K562 (cell line): ENCODE data around the gene CEP43. TPM values are rescaled to one million over a fixed set of nuclear protein-coding genes. Genes with fewer than 3 reads are reported as not detected.
A peak's percentile ranks its signal among the peaks of the same experiment; 100 is the strongest.

ENCODE experiments used
- CBFB ChIP-seq: sonication (generic); formaldehyde crosslinking; IDR thresholded peaks from 2 replicates; pipeline ENCODE4 v1.4.0; 2020; ENCODE audit warnings: mild to moderate bottlenecking, missing genetic modification reagents
- FOXP1 ChIP-seq: sonication (generic); formaldehyde crosslinking; IDR thresholded peaks from 2 replicates; pipeline ENCODE4 v1.8.0; 2022; ENCODE audit warnings: mild to moderate bottlenecking, missing genetic modification reagents
- GABPA ChIP-seq: fragments of 200-800 bp; sonication (Bioruptor generic); conservative IDR thresholded peaks from 2 replicates; pipeline ENCODE4 v1.6.1; 2016; ENCODE audit warnings: low read depth, missing genetic modification characterization, missing compliant biosample characterization
- GATA2 ChIP-seq: sonication (generic); formaldehyde crosslinking; IDR thresholded peaks from 2 replicates; pipeline ENCODE4 v1.4.0; 2020; ENCODE audit warnings: mild to moderate bottlenecking, missing genetic modification reagents
- GTF2F1 ChIP-seq: IDR thresholded peaks from 2 replicates; pipeline ENCODE4 v1.6.1; 2011; ENCODE audit warnings: low read depth, low read length, improper control_type of control experiment
- KAT2B ChIP-seq: IDR thresholded peaks from one replicate; pipeline ENCODE4 v1.6.1; 2012; ENCODE audit warnings: low read depth, mild to moderate bottlenecking, control low read depth, inconsistent platforms, low read length, moderate library complexity
- MIER1 ChIP-seq: fragments of 450-650 bp; IDR thresholded peaks from 2 replicates; pipeline ENCODE4 v1.6.1; 2016; ENCODE audit warnings: antibody characterized with exemption, mild to moderate bottlenecking, low read depth
- NCOA2 ChIP-seq, 2 experiments: fragments of 450-650 bp; IDR thresholded peaks; 2 replicates each; pipeline ENCODE4 v1.6.1; 2018; ENCODE audit warnings: mild to moderate bottlenecking in 2 of 2, moderate library complexity in 1 of 2; ENCODE audit not compliant: partially characterized antibody in 2 of 2
- NFXL1 ChIP-seq: fragments of 450-650 bp; formaldehyde crosslinking; IDR thresholded peaks from 2 replicates; pipeline ENCODE4 v1.4.0; 2021; ENCODE audit warnings: mild to moderate bottlenecking
- SMARCE1 ChIP-seq: fragments of 450-650 bp; IDR thresholded peaks from 2 replicates; pipeline ENCODE4 v1.7.1; 2016; ENCODE audit warnings: mild to moderate bottlenecking
- TGIF2 ChIP-seq: sonication (generic); formaldehyde crosslinking; IDR thresholded peaks from 2 replicates; pipeline ENCODE4 v1.8.1; 2022; ENCODE audit warnings: mild to moderate bottlenecking, missing genetic modification reagents, moderate library complexity
- ZBTB1 ChIP-seq: sonication (generic); formaldehyde crosslinking; IDR thresholded peaks from 2 replicates; pipeline ENCODE4 v1.8.1; 2023; ENCODE audit warnings: missing genetic modification reagents, low read depth, mild to moderate bottlenecking, borderline replicate concordance
- ZNF408 ChIP-seq: fragments of 250-450 bp; sonication (Bioruptor Pico); IDR thresholded peaks from 2 replicates; pipeline ENCODE4 v1.4.0; 2020; ENCODE audit warnings: low read depth, mild to moderate bottlenecking, moderate library complexity
- ZSCAN29 ChIP-seq: fragments of 450-650 bp; IDR thresholded peaks from 2 replicates; pipeline ENCODE4 v1.6.1; 2017
- polyA plus RNA-seq, 8 experiments: library from polyadenylated mRNA; depleted of rRNA in 4 of 8; stranded (reverse) in 5 of 8; unstranded in 3 of 8; fragments of >200 nt; fragmentation: Nextera tagmentation in 2 of 8; fragmentation: Illumina TruSeq in 1 of 8; extraction: Ambion mirVana in 2 of 8; extraction: Trizol in 1 of 8; gene quantifications; 2 replicates each; pipeline versions ENCODE4 v1.2.1 to v1.2.3, GENCODE V29; 2011 to 2014; ENCODE audit warnings: inconsistent platforms in 1 of 8, missing spikeins in 1 of 8
- total RNA-seq, 7 experiments: library from RNA; depleted of rRNA in 6 of 7; stranded (reverse); fragments of >200 nt in 6 of 7; fragmentation: Illumina TruSeq in 2 of 7; extraction: Trizol in 2 of 7; gene quantifications; 2 replicates each; pipeline versions ENCODE4 v1.2.1 to v1.2.3, GENCODE V29; 2011 to 2021; ENCODE audit warnings: low replicate concordance in 1 of 7
- TF ChIP-seq, protein P1 (sequence below): sonication (generic); formaldehyde crosslinking; IDR thresholded peaks from 2 replicates; pipeline ENCODE4 v1.8.1; 2023; ENCODE audit warnings: missing genetic modification reagents, mild to moderate bottlenecking, borderline replicate concordance
- TF ChIP-seq, protein P2 (sequence below), 3 experiments: fragments of 200-800 bp in 1 of 3; fragments of 250-450 bp in 1 of 3; fragments of 450-650 bp in 1 of 3; sonication (Bioruptor Pico) in 1 of 3; sonication (Bioruptor generic) in 1 of 3; formaldehyde crosslinking in 1 of 3; IDR thresholded peaks; 2 replicates each; pipeline versions ENCODE4 v1.6.1 to v1.8.0; 2016 to 2022; ENCODE audit warnings: mild to moderate bottlenecking in 2 of 3, missing genetic modification characterization in 2 of 3, missing compliant biosample characterization in 1 of 3, moderate library complexity in 1 of 3
- TF ChIP-seq, protein P3 (sequence below): fragments of 250-450 bp; sonication (Bioruptor Pico); IDR thresholded peaks from 2 replicates; pipeline ENCODE4 v1.8.0; 2022; ENCODE audit warnings: inconsistent platforms

CEP43 gene
- total and polyA plus RNA-seq, 9 of the 15 experiments (the other 6 are each of a cell fraction or from before 2014, with no cell fraction given), result 15.2 to 55.7 (median 47.4) TPM

DNA sequence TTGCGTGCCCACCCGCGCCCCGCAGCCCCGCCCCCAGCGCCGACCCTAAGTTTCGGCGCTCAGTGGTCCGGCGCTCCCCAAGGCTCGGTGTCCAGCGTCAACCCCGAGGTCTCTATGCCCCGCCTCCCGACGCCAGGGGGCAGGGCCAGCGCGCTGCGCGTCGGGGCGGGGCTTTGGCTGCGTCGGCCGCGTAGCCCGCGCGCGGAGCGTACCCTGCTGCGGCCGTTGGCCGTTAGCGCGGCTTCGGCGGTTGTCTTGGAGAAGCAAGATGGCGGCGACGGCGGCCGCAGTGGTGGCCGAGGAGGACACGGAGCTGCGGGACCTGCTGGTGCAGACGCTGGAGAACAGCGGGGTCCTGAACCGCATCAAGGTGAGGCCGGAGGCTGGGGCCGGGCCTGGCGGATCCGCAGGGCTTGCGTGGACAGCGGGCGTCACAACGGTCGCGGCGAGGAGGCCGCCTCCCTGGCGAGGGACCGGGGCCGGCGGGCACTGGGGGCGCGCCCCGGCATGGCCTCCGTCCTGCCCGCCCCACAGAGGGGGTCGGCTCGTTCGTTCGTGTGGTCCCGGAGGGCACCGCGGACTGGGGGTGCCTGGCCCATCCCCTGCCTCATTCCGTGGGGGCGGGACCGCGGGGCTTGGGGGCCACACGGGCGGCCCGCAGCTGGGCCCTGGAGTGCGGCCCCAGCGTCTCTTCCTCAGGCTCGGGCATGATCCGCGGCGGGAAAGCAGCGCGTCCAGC lies at the start of gene CEP43 (continued):
- TF ChIP-seq, protein P1, sequence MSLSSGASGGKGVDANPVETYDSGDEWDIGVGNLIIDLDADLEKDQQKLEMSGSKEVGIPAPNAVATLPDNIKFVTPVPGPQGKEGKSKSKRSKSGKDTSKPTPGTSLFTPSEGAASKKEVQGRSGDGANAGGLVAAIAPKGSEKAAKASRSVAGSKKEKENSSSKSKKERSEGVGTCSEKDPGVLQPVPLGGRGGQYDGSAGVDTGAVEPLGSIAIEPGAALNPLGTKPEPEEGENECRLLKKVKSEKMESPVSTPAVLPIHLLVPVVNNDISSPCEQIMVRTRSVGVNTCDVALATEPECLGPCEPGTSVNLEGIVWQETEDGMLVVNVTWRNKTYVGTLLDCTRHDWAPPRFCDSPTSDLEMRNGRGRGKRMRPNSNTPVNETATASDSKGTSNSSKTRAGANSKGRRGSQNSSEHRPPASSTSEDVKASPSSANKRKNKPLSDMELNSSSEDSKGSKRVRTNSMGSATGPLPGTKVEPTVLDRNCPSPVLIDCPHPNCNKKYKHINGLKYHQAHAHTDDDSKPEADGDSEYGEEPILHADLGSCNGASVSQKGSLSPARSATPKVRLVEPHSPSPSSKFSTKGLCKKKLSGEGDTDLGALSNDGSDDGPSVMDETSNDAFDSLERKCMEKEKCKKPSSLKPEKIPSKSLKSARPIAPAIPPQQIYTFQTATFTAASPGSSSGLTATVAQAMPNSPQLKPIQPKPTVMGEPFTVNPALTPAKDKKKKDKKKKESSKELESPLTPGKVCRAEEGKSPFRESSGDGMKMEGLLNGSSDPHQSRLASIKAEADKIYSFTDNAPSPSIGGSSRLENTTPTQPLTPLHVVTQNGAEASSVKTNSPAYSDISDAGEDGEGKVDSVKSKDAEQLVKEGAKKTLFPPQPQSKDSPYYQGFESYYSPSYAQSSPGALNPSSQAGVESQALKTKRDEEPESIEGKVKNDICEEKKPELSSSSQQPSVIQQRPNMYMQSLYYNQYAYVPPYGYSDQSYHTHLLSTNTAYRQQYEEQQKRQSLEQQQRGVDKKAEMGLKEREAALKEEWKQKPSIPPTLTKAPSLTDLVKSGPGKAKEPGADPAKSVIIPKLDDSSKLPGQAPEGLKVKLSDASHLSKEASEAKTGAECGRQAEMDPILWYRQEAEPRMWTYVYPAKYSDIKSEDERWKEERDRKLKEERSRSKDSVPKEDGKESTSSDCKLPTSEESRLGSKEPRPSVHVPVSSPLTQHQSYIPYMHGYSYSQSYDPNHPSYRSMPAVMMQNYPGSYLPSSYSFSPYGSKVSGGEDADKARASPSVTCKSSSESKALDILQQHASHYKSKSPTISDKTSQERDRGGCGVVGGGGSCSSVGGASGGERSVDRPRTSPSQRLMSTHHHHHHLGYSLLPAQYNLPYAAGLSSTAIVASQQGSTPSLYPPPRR (CRISPR knock-in tag), result no peak
- TF ChIP-seq FOXP1, result peak; percentile 83
- no peak for TF ChIP-seq CBFB (CRISPR knock-in tag)
- peak; percentile 87 for TF ChIP-seq ZBTB1
- TF ChIP-seq, protein P2, sequence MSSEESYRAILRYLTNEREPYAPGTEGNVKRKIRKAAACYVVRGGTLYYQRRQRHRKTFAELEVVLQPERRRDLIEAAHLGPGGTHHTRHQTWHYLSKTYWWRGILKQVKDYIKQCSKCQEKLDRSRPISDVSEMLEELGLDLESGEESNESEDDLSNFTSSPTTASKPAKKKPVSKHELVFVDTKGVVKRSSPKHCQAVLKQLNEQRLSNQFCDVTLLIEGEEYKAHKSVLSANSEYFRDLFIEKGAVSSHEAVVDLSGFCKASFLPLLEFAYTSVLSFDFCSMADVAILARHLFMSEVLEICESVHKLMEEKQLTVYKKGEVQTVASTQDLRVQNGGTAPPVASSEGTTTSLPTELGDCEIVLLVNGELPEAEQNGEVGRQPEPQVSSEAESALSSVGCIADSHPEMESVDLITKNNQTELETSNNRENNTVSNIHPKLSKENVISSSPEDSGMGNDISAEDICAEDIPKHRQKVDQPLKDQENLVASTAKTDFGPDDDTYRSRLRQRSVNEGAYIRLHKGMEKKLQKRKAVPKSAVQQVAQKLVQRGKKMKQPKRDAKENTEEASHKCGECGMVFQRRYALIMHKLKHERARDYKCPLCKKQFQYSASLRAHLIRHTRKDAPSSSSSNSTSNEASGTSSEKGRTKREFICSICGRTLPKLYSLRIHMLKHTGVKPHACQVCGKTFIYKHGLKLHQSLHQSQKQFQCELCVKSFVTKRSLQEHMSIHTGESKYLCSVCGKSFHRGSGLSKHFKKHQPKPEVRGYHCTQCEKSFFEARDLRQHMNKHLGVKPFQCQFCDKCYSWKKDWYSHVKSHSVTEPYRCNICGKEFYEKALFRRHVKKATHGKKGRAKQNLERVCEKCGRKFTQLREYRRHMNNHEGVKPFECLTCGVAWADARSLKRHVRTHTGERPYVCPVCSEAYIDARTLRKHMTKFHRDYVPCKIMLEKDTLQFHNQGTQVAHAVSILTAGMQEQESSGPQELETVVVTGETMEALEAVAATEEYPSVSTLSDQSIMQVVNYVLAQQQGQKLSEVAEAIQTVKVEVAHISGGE (CRISPR knock-in tag; IDR thresholded peaks at IDR 0.05), result peak in 1 of 3 experiments; percentile 77; a peak in 2 of 6 replicates
- TF ChIP-seq ZSCAN29, result no peak
- TF ChIP-seq NCOA2 (IDR thresholded peaks at IDR 0.05; ENCODE audit: partially characterized antibody in 2 of 2), result no peak
- no peak for TF ChIP-seq GATA2 (CRISPR knock-in tag)
- TF ChIP-seq MIER1, result no peak
- TF ChIP-seq ZNF408, result no peak
- TF ChIP-seq SMARCE1, result no peak
- TF ChIP-seq NFXL1 (CRISPR knock-in tag), result no peak
- TF ChIP-seq, protein P3, sequence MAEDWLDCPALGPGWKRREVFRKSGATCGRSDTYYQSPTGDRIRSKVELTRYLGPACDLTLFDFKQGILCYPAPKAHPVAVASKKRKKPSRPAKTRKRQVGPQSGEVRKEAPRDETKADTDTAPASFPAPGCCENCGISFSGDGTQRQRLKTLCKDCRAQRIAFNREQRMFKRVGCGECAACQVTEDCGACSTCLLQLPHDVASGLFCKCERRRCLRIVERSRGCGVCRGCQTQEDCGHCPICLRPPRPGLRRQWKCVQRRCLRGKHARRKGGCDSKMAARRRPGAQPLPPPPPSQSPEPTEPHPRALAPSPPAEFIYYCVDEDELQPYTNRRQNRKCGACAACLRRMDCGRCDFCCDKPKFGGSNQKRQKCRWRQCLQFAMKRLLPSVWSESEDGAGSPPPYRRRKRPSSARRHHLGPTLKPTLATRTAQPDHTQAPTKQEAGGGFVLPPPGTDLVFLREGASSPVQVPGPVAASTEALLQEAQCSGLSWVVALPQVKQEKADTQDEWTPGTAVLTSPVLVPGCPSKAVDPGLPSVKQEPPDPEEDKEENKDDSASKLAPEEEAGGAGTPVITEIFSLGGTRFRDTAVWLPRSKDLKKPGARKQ, result no peak
- no peak for TF ChIP-seq KAT2B
- TF ChIP-seq TGIF2, result peak; percentile 63
- TF ChIP-seq GABPA, result 0 out of 2 replicates have a peak, but pooled peaks have one; percentile 46
- no peak for TF ChIP-seq GTF2F1
